Measurements from ENCODE around the gene TNPO2. TPM values are rescaled to one million over a fixed set of nuclear protein-coding genes. Genes with fewer than 3 reads are reported as not detected.

Gene TNPO2
- total RNA-seq, 1 experiment from 2014 or later, result 89.5 TPM

DNA sequence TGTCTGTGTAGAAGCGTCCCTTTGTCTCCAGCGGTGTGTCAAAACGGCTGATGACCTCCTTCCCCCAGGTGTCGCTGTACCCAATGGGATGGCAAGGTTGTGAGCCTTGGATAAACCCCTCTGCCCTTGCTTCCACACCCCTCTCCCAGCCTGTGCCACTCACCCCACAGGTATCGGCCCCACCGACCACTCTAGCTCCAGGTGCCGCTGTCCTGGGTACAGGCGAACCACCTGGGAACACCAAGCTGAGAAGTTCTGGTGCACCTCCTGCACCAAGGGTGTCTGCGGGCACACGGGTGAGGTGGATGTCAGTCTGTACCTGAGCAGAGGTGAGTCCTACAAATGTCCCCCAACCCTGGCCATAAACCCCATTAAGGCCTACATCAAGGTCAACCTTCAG lies 73.8 kb downstream of the TNPO2 start:
- POLR2A ChIA-PET, result no interaction called here
- H3K27ac Mint-ChIP-seq (ENCODE audit: low read depth, unreplicated experiment), result no peak overlapping the region
- TF ChIP-seq, protein P1, sequence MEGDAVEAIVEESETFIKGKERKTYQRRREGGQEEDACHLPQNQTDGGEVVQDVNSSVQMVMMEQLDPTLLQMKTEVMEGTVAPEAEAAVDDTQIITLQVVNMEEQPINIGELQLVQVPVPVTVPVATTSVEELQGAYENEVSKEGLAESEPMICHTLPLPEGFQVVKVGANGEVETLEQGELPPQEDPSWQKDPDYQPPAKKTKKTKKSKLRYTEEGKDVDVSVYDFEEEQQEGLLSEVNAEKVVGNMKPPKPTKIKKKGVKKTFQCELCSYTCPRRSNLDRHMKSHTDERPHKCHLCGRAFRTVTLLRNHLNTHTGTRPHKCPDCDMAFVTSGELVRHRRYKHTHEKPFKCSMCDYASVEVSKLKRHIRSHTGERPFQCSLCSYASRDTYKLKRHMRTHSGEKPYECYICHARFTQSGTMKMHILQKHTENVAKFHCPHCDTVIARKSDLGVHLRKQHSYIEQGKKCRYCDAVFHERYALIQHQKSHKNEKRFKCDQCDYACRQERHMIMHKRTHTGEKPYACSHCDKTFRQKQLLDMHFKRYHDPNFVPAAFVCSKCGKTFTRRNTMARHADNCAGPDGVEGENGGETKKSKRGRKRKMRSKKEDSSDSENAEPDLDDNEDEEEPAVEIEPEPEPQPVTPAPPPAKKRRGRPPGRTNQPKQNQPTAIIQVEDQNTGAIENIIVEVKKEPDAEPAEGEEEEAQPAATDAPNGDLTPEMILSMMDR (IDR thresholded peaks at IDR 0.05; ENCODE audit: unreplicated experiment), result no peak
- H3K9me3 Mint-ChIP-seq (ENCODE audit: unreplicated experiment), result no peaks in the 10 kb centered on the region
- no peak for DNase-seq (ENCODE audit: unreplicated experiment)
- no peak overlapping the region for H3K4me3 Mint-ChIP-seq (ENCODE audit: unreplicated experiment)
- CTCF ChIA-PET, result interaction anchor here (0.6 to 1.1 kb wide), 3 partner anchors 22 to 212 kb away, joined by 3 read pairs; no protein-coding TSS in a partner anchor
- no peaks in the 10 kb centered on the region for H3K27me3 Mint-ChIP-seq (ENCODE audit: insufficient read depth, unreplicated experiment)
- peaks cover 14% of the 10 kb centered on the region for H3K36me3 Mint-ChIP-seq (ENCODE audit: insufficient read depth, unreplicated experiment)
- intact Hi-C loops (cut with micrococcal nuclease), result no loop called here
- BruUV-seq (replicated peaks), result no TSS peak
- H3K4me1 Mint-ChIP-seq (ENCODE audit: insufficient read depth, unreplicated experiment), result no peaks in the 10 kb centered on the region

Other genes with a start within 250 kb of the TNPO2 start
- 0.23 and 0.52 TPM in 2 replicates for gene ZNF709, start 239.1 kb downstream of the TNPO2 start, total RNA-seq (2022)
- 4.4 and 5.1 TPM in 2 replicates for gene ZNF564, start 172.4 kb downstream of the TNPO2 start, total RNA-seq (2022)
- 6.9 and 8.4 TPM in 2 replicates for gene ZNF490, start 113.1 kb downstream of the TNPO2 start, total RNA-seq (2022)
- gene ZNF791, start 113.0 kb downstream of the TNPO2 start, total RNA-seq (2022), result 23.7 and 40.2 TPM in 2 replicates
- gene MAN2B1, start 57.2 kb downstream of the TNPO2 start, total RNA-seq (2022), result 53.8 and 67.0 TPM in 2 replicates
- 9.3 and 11.7 TPM in 2 replicates for gene WDR83, start 57.1 kb downstream of the TNPO2 start, total RNA-seq (2022)
- 74.2 and 85.8 TPM in 2 replicates for gene DHPS, start 42.1 kb downstream of the TNPO2 start, total RNA-seq (2022)
- gene GNG14, start 35.9 kb downstream of the TNPO2 start, total RNA-seq (2022), result not detected in 2 replicates
- 10.8 and 13.8 TPM in 2 replicates for gene FBXW9, start 27.3 kb downstream of the TNPO2 start, total RNA-seq (2022)
- gene TRIR, start 10.8 kb upstream of the TNPO2 start, total RNA-seq (2022), result 139 and 146 TPM in 2 replicates
- gene GET3, start 13.6 kb upstream of the TNPO2 start, total RNA-seq (2022), result 62.9 and 67.1 TPM in 2 replicates
- 0.70 and 0.83 TPM in 2 replicates for gene BEST2, start 27.9 kb upstream of the TNPO2 start, total RNA-seq (2022)
- 31.6 and 32.8 TPM in 2 replicates for gene HOOK2, start 51.6 kb upstream of the TNPO2 start, total RNA-seq (2022)
- gene JUNB, start 67.6 kb upstream of the TNPO2 start, total RNA-seq (2022), result 86.4 and 125 TPM in 2 replicates
- gene PRDX2, start 77.9 kb upstream of the TNPO2 start, total RNA-seq (2022), result 224 and 295 TPM in 2 replicates
- 6.9 and 14.5 TPM in 2 replicates for gene THSD8, start 78.1 kb upstream of the TNPO2 start, total RNA-seq (2022)
- gene RNASEH2A, start 82.7 kb upstream of the TNPO2 start, total RNA-seq (2022), result 11.2 and 16.7 TPM in 2 replicates
- gene RTBDN, start 110.6 kb upstream of the TNPO2 start, total RNA-seq (2022), result not detected in 2 replicates
- gene MAST1, start 114.6 kb upstream of the TNPO2 start, total RNA-seq (2022), result 1.0 and 1.6 TPM in 2 replicates
- 26.7 and 28.7 TPM in 2 replicates for gene DNASE2, start 157.5 kb upstream of the TNPO2 start, total RNA-seq (2022)
- not detected in 2 replicates for gene KLF1, start 163.3 kb upstream of the TNPO2 start, total RNA-seq (2022)
- gene GCDH, start 167.2 kb upstream of the TNPO2 start, total RNA-seq (2022), result 22.9 and 38.0 TPM in 2 replicates
- gene SYCE2, start 195.4 kb upstream of the TNPO2 start, total RNA-seq (2022), result 0.83 and 0.91 TPM in 2 replicates
- 78.6 and 107 TPM in 2 replicates for gene FARSA, start 209.8 kb upstream of the TNPO2 start, total RNA-seq (2022)
- gene CALR, start 214.7 kb upstream of the TNPO2 start, total RNA-seq (2022), result 792 and 1,042 TPM in 2 replicates
- 197 and 219 TPM in 2 replicates for gene RAD23A, start 221.9 kb upstream of the TNPO2 start, total RNA-seq (2022)
- gene GADD45GIP1, start 233.3 kb upstream of the TNPO2 start, total RNA-seq (2022), result 44.4 and 47.5 TPM in 2 replicates
- not detected in 2 replicates for gene DAND5, start 245.6 kb upstream of the TNPO2 start, total RNA-seq (2022)

Measured in MCF 10A (cell line).